Stimulated activated CD8-positive, alpha-beta memory T cell treated with anti-CD3 and anti-CD28 coated beads, Interleukin-15, amount 100 ng/mL, for 48 hours (primary cell): ENCODE measurements around the gene PRSS36.

Source experiments
- DNase-seq, 2 donors: peaks; one replicate each; pipeline ENCODE4 v3.0.0-alpha.2; 2020; ENCODE audit warnings: low read depth in 2 of 2

The PRSS36 gene

GRCh38 chr16:31128711-31129567 lies 20.9 kb downstream of the PRSS36 start:
- no peak for DNase-seq

GRCh38 chr16:31127182-31127581 lies 22.7 kb downstream of the PRSS36 start:
- no peak for DNase-seq

GRCh38 chr16:31125844-31126243 lies 24.0 kb downstream of the PRSS36 start:
- DNase-seq, result no peak

- no peak for DNase-seq
Observed at GRCh38 chr16:31120129-31120528, 29.7 kb downstream of the PRSS36 start.

GRCh38 chr16:31118223-31119155 lies 31.4 kb downstream of the PRSS36 start:
- DNase-seq, result no peak

- DNase-seq, result peak; percentile 96 to 97
Observed at GRCh38 chr16:31117384-31118222, 32.3 kb downstream of the PRSS36 start, which contains the start of gene KAT8. Gene KAT8, plus strand, starts transcription at chr16:31117664. Its CDS starts 18 bp downstream, at chr16:31117682.

GRCh38 chr16:31114468-31114867 lies 35.4 kb downstream of the PRSS36 start:
- DNase-seq, result no peak

- no peak for DNase-seq
Observed at GRCh38 chr16:31113121-31114120, 36.4 kb downstream of the PRSS36 start.

GRCh38 chr16:31112711-31113110 lies 37.2 kb downstream of the PRSS36 start:
- no peak for DNase-seq

GRCh38 chr16:31111881-31112466 lies 37.9 kb downstream of the PRSS36 start:
- no peak for DNase-seq

GRCh38 chr16:31110106-31111034 lies 39.5 kb downstream of the PRSS36 start:
- no peak for DNase-seq

- no peak for DNase-seq
Observed at GRCh38 chr16:31109622-31110021, 40.2 kb downstream of the PRSS36 start.

GRCh38 chr16:31108794-31109558 lies 40.9 kb downstream of the PRSS36 start:
- no peak for DNase-seq

- DNase-seq, result peak; percentile 76 to 77
Observed at GRCh38 chr16:31108035-31108793, 41.7 kb downstream of the PRSS36 start, which contains the start of gene BCKDK. Gene BCKDK, plus strand, starts transcription at chr16:31108386. Its CDS starts 838 bp downstream, at chr16:31109224.

GRCh38 chr16:31107465-31107867 lies 42.4 kb downstream of the PRSS36 start:
- peak; percentile 25 to 40 for DNase-seq

GRCh38 chr16:31106509-31107464 lies 43.1 kb downstream of the PRSS36 start:
- no peak for DNase-seq
